Measurements from ENCODE around the gene CLEC4M.

Gene CLEC4M

DNA sequence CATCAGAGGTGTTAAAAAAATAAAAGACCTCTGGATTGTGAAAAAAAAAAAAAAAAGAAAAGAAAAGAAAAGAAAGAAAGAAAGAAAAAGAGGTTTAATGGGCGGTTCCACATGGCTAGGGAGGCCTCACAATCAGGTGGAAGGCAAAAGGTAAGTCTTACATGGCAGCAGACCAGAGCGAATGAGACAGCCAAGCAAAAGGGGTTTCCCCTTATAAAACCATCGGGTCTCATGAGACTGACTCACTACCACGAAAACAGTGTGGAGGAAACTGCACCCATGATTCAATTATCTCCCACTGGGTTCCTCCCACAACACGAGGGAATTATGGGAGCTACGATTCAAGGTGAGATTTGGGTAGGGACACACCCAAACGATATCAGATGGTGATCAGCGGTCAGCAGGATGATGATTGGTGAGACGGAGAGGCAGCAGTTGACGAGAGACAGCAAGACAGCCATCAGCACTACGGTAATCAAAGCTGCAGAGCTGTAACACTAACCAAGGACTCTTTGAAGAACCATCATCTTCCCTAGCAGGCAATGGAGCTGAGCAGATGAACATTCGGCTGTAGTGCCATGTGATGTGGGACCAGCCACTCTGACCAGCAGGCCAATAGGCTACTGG, 11.8 kb upstream of the CLEC4M start:
- Histone ChIP-seq H3K36me3 (ENCODE audit: insufficient read depth, low read length) (no peaks in the 10 kb centered on the region), H2AFZ (ENCODE audit: low read depth, low read length) (no peak overlapping the region), H3K9me3 (ENCODE audit: insufficient read depth, low read length, severe bottlenecking) (peaks cover 4% of the 10 kb centered on the region), H4K20me1 (ENCODE audit: insufficient read depth, low read length) (no peaks in the 10 kb centered on the region), H3K4me1 (ENCODE audit: insufficient read depth, low read length) (no peaks in the 10 kb centered on the region), H3K9ac (ENCODE audit: low read depth, low read length) (no peak overlapping the region), H3K79me2 (ENCODE audit: insufficient read depth, low read length) (no peaks in the 10 kb centered on the region), H3K27me3 (ENCODE audit: insufficient read depth, low read length, poor library complexity) (no peaks in the 10 kb centered on the region), H3K4me2 (ENCODE audit: insufficient read depth, low read length) (no peak overlapping the region), H3K4me3 (ENCODE audit: low read depth in 1 of 2, low read length in 2 of 2) (no peak overlapping the region), H3K27ac (ENCODE audit: low read length) (no peak overlapping the region)
- no peak for TF ChIP-seq CTCF (IDR thresholded peaks at IDR 0.05; ENCODE audit: borderline replicate concordance, extremely low read depth, low read length, poor library complexity, severe bottlenecking)
- no peak for TF ChIP-seq EZH2 (IDR thresholded peaks at IDR 0.05; ENCODE audit: borderline replicate concordance, low read depth, low read length, severe bottlenecking)
- no peak for ATAC-seq (ENCODE audit: insufficient read depth, low read depth)
- no peak for DNase-seq

DNA sequence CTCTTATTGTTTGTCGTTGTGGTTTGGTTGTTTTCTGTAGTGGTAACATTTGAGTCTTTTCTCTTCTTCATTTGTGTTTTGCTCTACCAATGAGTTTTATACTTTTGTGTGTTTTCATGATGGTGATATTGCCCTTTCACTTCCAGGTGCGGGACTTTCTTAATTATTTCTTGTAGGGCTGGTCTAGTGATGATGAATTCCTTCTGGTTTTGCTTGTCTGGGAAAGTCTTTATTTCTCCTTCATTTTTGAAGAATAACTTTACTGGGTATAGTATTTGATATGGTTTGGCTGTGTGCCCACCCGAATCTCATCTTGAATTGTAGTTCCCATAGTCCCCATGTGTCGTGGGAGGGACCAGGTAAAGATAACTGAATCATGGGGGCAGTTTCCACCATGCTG, 6.8 kb upstream of the CLEC4M start:
- Histone ChIP-seq H3K79me2 (ENCODE audit: insufficient read depth, low read length) (no peaks in the 10 kb centered on the region), H3K36me3 (ENCODE audit: insufficient read depth, low read length) (no peaks in the 10 kb centered on the region), H2AFZ (ENCODE audit: low read depth, low read length) (no peak overlapping the region), H3K27me3 (ENCODE audit: insufficient read depth, low read length, poor library complexity) (no peaks in the 10 kb centered on the region), H3K4me2 (ENCODE audit: insufficient read depth, low read length) (no peak overlapping the region), H4K20me1 (ENCODE audit: insufficient read depth, low read length) (no peaks in the 10 kb centered on the region), H3K27ac (ENCODE audit: low read length) (no peak overlapping the region), H3K9me3 (ENCODE audit: insufficient read depth, low read length, severe bottlenecking) (peaks cover 39% of the 10 kb centered on the region), H3K4me1 (ENCODE audit: insufficient read depth, low read length) (no peaks in the 10 kb centered on the region), H3K9ac (ENCODE audit: low read depth, low read length) (no peak overlapping the region), H3K4me3 (ENCODE audit: low read depth in 1 of 2, low read length in 2 of 2) (no peak overlapping the region)
- DNase-seq (no peak), ATAC-seq (ENCODE audit: insufficient read depth, low read depth) (no peak)
- no peak for TF ChIP-seq CTCF (IDR thresholded peaks at IDR 0.05; ENCODE audit: borderline replicate concordance, extremely low read depth, low read length, poor library complexity, severe bottlenecking)
- no peak for TF ChIP-seq EZH2 (IDR thresholded peaks at IDR 0.05; ENCODE audit: borderline replicate concordance, low read depth, low read length, severe bottlenecking)

- Histone ChIP-seq H3K36me3 (ENCODE audit: insufficient read depth, low read length) (no peaks in the 10 kb centered on the region), H3K4me2 (ENCODE audit: insufficient read depth, low read length) (no peak overlapping the region), H3K9ac (ENCODE audit: low read depth, low read length) (no peak overlapping the region), H3K9me3 (ENCODE audit: insufficient read depth, low read length, severe bottlenecking) (peaks cover 39% of the 10 kb centered on the region), H3K4me3 (ENCODE audit: low read depth in 1 of 2, low read length in 2 of 2) (no peak overlapping the region), H4K20me1 (ENCODE audit: insufficient read depth, low read length) (no peaks in the 10 kb centered on the region), H3K4me1 (ENCODE audit: insufficient read depth, low read length) (no peaks in the 10 kb centered on the region), H3K79me2 (ENCODE audit: insufficient read depth, low read length) (no peaks in the 10 kb centered on the region), H3K27ac (ENCODE audit: low read length) (no peak overlapping the region), H3K27me3 (ENCODE audit: insufficient read depth, low read length, poor library complexity) (no peaks in the 10 kb centered on the region), H2AFZ (ENCODE audit: low read depth, low read length) (no peak overlapping the region)
- DNase-seq (no peak), ATAC-seq (ENCODE audit: insufficient read depth, low read depth) (no peak)
- TF ChIP-seq CTCF (IDR thresholded peaks at IDR 0.05; ENCODE audit: borderline replicate concordance, extremely low read depth, low read length, poor library complexity, severe bottlenecking) = no peak
- no peak for TF ChIP-seq EZH2 (IDR thresholded peaks at IDR 0.05; ENCODE audit: borderline replicate concordance, low read depth, low read length, severe bottlenecking)
Observed at GRCh38 chr19:7757358-7757757, 5.7 kb upstream of the CLEC4M start.

All from DND-41 (cell line).